NCI-H446 (cell line): ENCODE measurements around the gene KCNC1.

Experiments
- DNase-seq, 2 experiments: peaks; one replicate each; lab custom pipeline; 2025; lab: John Stamatoyannopoulos, UW

Gene KCNC1

GRCh38 chr11:17753153-17753552, 18.6 kb downstream of the KCNC1 start:
- DNase-seq = no peak

GRCh38 chr11:17753641-17754040, 19.1 kb downstream of the KCNC1 start:
- DNase-seq = no peak

GRCh38 chr11:17755891-17756290, 21.3 kb downstream of the KCNC1 start:
- no peak for DNase-seq

- peak in 1 of 2 experiments; percentile 13 for DNase-seq
Observed at GRCh38 chr11:17760102-17761029, 25.8 kb downstream of the KCNC1 start.

- DNase-seq = no peak
Observed at GRCh38 chr11:17762309-17762974, 27.9 kb downstream of the KCNC1 start.

GRCh38 chr11:17763244-17763643, 28.7 kb downstream of the KCNC1 start:
- no peak for DNase-seq

GRCh38 chr11:17763703-17764102, 29.1 kb downstream of the KCNC1 start:
- no peak for DNase-seq

GRCh38 chr11:17764446-17765218, 30.1 kb downstream of the KCNC1 start:
- DNase-seq = no peak

GRCh38 chr11:17765356-17766072, 30.9 kb downstream of the KCNC1 start:
- DNase-seq = no peak

GRCh38 chr11:17766073-17766359, 31.4 kb downstream of the KCNC1 start:
- no peak for DNase-seq

GRCh38 chr11:17766590-17766989, 32.0 kb downstream of the KCNC1 start:
- DNase-seq = no peak

GRCh38 chr11:17767301-17767885, 32.8 kb downstream of the KCNC1 start:
- DNase-seq = peak in 1 of 2 experiments; percentile 12

- no peak for DNase-seq
Observed at GRCh38 chr11:17767914-17768313, 33.3 kb downstream of the KCNC1 start.

GRCh38 chr11:17768547-17768946, 34.0 kb downstream of the KCNC1 start:
- DNase-seq = peak; percentile 15 to 17

GRCh38 chr11:17769218-17769617, 34.6 kb downstream of the KCNC1 start:
- DNase-seq = no peak

GRCh38 chr11:17770048-17770652, 35.6 kb downstream of the KCNC1 start:
- DNase-seq = no peak

- no peak for DNase-seq
Observed at GRCh38 chr11:17770917-17771316, 36.3 kb downstream of the KCNC1 start.

- no peak for DNase-seq
Observed at GRCh38 chr11:17771415-17771814, 36.8 kb downstream of the KCNC1 start.

GRCh38 chr11:17771841-17772401, 37.3 kb downstream of the KCNC1 start:
- DNase-seq = no peak

GRCh38 chr11:17772704-17773600, 38.4 kb downstream of the KCNC1 start:
- no peak for DNase-seq
